Activated CD4-positive, alpha-beta T cell treated with anti-CD3 and anti-CD28 coated beads, Interleukin-2, amount 50 U/mL, for 48 hours (primary cell): ENCODE results near the gene SPSB1.

Experiments
- DNase-seq, 2 experiments: peaks; one replicate each; pipeline ENCODE4 v3.0.0-alpha.2; 2020

SPSB1 gene

GRCh38 chr1:9292361-9293240 lies at the start of gene SPSB1:
Gene SPSB1 (plus strand): TSS chr1:9292894. CDS start chr1:9355892, 62,998 bp downstream.
- DNase-seq: peak; percentile 56 to 64

GRCh38 chr1:9243066-9243739 lies 49.5 kb upstream of the SPSB1 start:
- DNase-seq: no peak

- DNase-seq: no peak
Observed at GRCh38 chr1:9244501-9245229, 48.0 kb upstream of the SPSB1 start.

- no peak for DNase-seq
Observed at GRCh38 chr1:9245230-9245619, 47.5 kb upstream of the SPSB1 start.

GRCh38 chr1:9245661-9246060 lies 47.0 kb upstream of the SPSB1 start:
- no peak for DNase-seq

- no peak for DNase-seq
Observed at GRCh38 chr1:9246215-9246614, 46.5 kb upstream of the SPSB1 start.

- no peak for DNase-seq
Observed at GRCh38 chr1:9246841-9247785, 45.6 kb upstream of the SPSB1 start.

GRCh38 chr1:9247894-9248293 lies 44.8 kb upstream of the SPSB1 start:
- no peak for DNase-seq

GRCh38 chr1:9248341-9249262 lies 44.1 kb upstream of the SPSB1 start:
- DNase-seq: no peak

GRCh38 chr1:9249263-9249533 lies 43.5 kb upstream of the SPSB1 start:
- no peak for DNase-seq

- peak; percentile 50 to 61 for DNase-seq
Observed at GRCh38 chr1:9249534-9250410, 42.9 kb upstream of the SPSB1 start.

GRCh38 chr1:9250411-9251381 lies 42.0 kb upstream of the SPSB1 start:
- DNase-seq: no peak

- no peak for DNase-seq
Observed at GRCh38 chr1:9251501-9251900, 41.2 kb upstream of the SPSB1 start.

GRCh38 chr1:9253004-9253403 lies 39.7 kb upstream of the SPSB1 start:
- no peak for DNase-seq

- no peak for DNase-seq
Observed at GRCh38 chr1:9253453-9254105, 39.1 kb upstream of the SPSB1 start.

- DNase-seq: no peak
Observed at GRCh38 chr1:9256332-9256731, 36.4 kb upstream of the SPSB1 start.

GRCh38 chr1:9257851-9258250 lies 34.8 kb upstream of the SPSB1 start:
- no peak for DNase-seq

GRCh38 chr1:9258629-9259028 lies 34.1 kb upstream of the SPSB1 start:
- DNase-seq: no peak
